H7 (cell line): ENCODE results near the gene HAAO. TPM values are rescaled to one million over a fixed set of nuclear protein-coding genes. Genes with fewer than 3 reads are reported as not detected.
"Not testable (repeated sequence)": the region's sequence is repeated elsewhere in the genome, so short reads cannot be mapped to it uniquely, and the experiment has no call there.

Source experiments
- DNase-seq: peaks from one replicate; pipeline ENCODE4 v3.0.0; 2012
- H3K27me3 ChIP-seq: 2 replicates; pipeline ENCODE4 v1.6.0; 2011; ENCODE audit warnings: mild to moderate bottlenecking, low read length; ENCODE audit not compliant: control insufficient read depth, insufficient read depth
- H3K36me3 ChIP-seq: replicated peaks from 2 replicates; pipeline ENCODE4 v1.5.1; 2011; ENCODE audit warnings: low read length; ENCODE audit not compliant: control insufficient read depth, insufficient read depth
- H3K4me3 ChIP-seq: 2 replicates; pipeline ENCODE4 v1.5.1; 2011; ENCODE audit warnings: low read depth, mild to moderate bottlenecking, control low read depth, low read length, moderate library complexity; ENCODE audit not compliant: insufficient read depth
- total RNA-seq: library from RNA; depleted of rRNA; stranded (reverse); fragments of >200 nt; shearing (Covaris generic); gene quantifications from 2 replicates; pipeline ENCODE4 v1.2.3, GENCODE V29; 2014

The HAAO gene
- total RNA-seq, 1 experiment from 2014 or later, result 6.5 TPM

GRCh38 chr2:42742740-42743658, 49.4 kb downstream of the HAAO start:
- Histone ChIP-seq H3K27me3 (no peaks in the 10 kb centered on the region), H3K4me3 (no peak overlapping the region), H3K36me3 (peaks cover 1% of the 10 kb centered on the region)
- DNase-seq, result no peak

GRCh38 chr2:42741140-42741539, 51.2 kb downstream of the HAAO start:
- no peak overlapping the region for H3K4me3 ChIP-seq
- peaks cover 3% of the 10 kb centered on the region for H3K36me3 ChIP-seq
- DNase-seq, result no peak
- no peaks in the 10 kb centered on the region for H3K27me3 ChIP-seq

GRCh38 chr2:42736598-42737322, 55.6 kb downstream of the HAAO start:
- DNase-seq, result no peak
- peaks cover 2% of the 10 kb centered on the region for H3K36me3 ChIP-seq
- no peaks in the 10 kb centered on the region for H3K27me3 ChIP-seq
- no peak overlapping the region for H3K4me3 ChIP-seq

GRCh38 chr2:42733852-42734251, 58.5 kb downstream of the HAAO start:
- no peak for DNase-seq
- Histone ChIP-seq H3K4me3 (no peak overlapping the region), H3K36me3 (peaks cover 2% of the 10 kb centered on the region; the same call in 1 of the 2 replicates), H3K27me3 (no peaks in the 10 kb centered on the region)

- not testable (repeated sequence) for H3K36me3 ChIP-seq, DNase-seq, H3K27me3 ChIP-seq, H3K4me3 ChIP-seq
These were observed 61.1 kb downstream of the HAAO start for GRCh38 chr2:42731316-42731715.

- H3K27me3 ChIP-seq, result no peaks in the 10 kb centered on the region
- DNase-seq, result no peak
These were observed 65.7 kb downstream of the HAAO start for GRCh38 chr2:42726680-42727079.

GRCh38 chr2:42725657-42726056, 66.7 kb downstream of the HAAO start:
- H3K36me3 ChIP-seq, result no peaks in the 10 kb centered on the region
- no peaks in the 10 kb centered on the region for H3K27me3 ChIP-seq
- no peak overlapping the region for H3K4me3 ChIP-seq
- DNase-seq, result no peak

More at GRCh38 chr2:42726680-42727079, 65.7 kb downstream of the HAAO start:
- Histone ChIP-seq H3K4me3 (no peak overlapping the region), H3K36me3 (no peaks in the 10 kb centered on the region; the same call in 1 of the 2 replicates)

GRCh38 chr2:42724886-42725285, 67.5 kb downstream of the HAAO start:
- no peaks in the 10 kb centered on the region for H3K36me3 ChIP-seq
- DNase-seq, result no peak
- H3K27me3 ChIP-seq, result no peaks in the 10 kb centered on the region

GRCh38 chr2:42723465-42723864, 68.9 kb downstream of the HAAO start:
- DNase-seq, result no peak
- no peaks in the 10 kb centered on the region for H3K36me3 ChIP-seq
- no peaks in the 10 kb centered on the region for H3K27me3 ChIP-seq
- H3K4me3 ChIP-seq, result no peak overlapping the region

More at GRCh38 chr2:42724886-42725285, 67.5 kb downstream of the HAAO start:
- no peak overlapping the region for H3K4me3 ChIP-seq

- H3K27me3 ChIP-seq, result no peaks in the 10 kb centered on the region
- no peak for DNase-seq
- H3K4me3 ChIP-seq, result no peak overlapping the region
- H3K36me3 ChIP-seq, result no peaks in the 10 kb centered on the region
These were observed 69.8 kb downstream of the HAAO start for GRCh38 chr2:42722320-42723190.

GRCh38 chr2:42721898-42722297, 70.5 kb downstream of the HAAO start:
- Histone ChIP-seq H3K4me3 (no peak overlapping the region), H3K27me3 (no peaks in the 10 kb centered on the region), H3K36me3 (no peaks in the 10 kb centered on the region)
- no peak for DNase-seq
